IPS DF 4.7 (cell line): Measurements from ENCODE around the gene TEX22.

Experiments
- DNase-seq: peaks from one replicate; pipeline ENCODE4 v3.0.0-alpha.2; 2013; ENCODE audit warnings: low spot score; ENCODE audit errors: extremely low read depth

TEX22 gene

DNA sequence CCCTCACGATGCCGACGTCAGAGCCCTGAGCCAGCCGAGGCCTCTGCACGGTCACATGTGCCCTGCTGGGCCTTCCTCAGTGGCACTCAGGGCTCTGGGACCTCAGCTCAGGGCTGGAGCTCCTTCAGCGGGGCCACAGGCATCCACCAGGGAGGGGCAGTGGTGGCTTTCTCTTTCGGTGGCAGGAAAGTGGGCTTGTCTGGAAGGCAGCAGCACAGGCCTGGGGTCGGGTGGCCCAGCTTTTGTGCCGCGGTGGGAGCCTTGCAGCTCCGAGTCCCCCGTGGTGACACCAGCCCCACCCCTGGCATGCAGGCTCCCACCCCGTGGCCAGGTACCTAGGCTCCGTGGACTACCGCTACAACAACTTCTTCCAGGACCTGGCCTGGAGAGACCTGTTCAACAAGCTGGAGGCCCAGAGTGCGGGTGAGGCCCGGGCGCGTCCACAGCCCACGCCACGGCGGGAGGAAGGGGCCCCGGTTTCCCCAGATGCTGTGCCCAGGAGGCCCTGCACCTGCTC lies 14.2 kb upstream of the TEX22 start:
- DNase-seq = no peak

DNA sequence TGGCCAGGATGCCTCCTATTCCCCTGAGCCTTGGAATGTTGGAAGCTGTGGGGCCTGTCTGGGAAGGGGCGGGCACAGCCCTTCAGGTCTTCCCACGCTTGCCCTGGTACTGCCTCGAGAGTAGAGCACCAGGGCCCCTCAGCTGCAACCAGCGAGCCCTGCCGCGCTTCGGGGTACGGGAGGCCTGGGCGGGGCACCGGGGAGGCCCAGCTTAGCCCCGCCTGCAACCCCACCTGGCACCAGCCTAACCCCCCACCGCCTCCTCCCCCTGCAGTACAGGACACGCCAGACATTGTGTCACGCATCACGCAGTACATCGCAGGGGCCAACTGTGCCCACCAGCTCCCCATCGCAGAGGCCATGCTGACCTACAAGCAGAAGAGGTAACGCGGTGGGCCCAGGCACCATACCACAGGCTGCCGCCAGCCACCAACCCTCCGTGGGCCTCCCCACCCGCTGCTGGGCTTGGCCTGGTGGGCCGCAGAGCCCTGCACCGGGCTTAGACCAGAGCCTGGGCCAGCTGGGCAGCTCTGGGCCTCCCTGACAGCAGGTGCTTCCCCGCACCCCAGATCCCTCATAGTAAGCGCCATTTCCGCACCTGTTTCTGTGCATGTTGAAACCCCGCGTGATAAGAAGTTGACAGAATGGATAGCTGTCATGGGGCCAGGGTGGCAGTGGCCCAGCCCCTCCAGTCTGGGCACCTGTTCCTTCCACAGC lies 13.6 kb upstream of the TEX22 start:
- DNase-seq = no peak

DNA sequence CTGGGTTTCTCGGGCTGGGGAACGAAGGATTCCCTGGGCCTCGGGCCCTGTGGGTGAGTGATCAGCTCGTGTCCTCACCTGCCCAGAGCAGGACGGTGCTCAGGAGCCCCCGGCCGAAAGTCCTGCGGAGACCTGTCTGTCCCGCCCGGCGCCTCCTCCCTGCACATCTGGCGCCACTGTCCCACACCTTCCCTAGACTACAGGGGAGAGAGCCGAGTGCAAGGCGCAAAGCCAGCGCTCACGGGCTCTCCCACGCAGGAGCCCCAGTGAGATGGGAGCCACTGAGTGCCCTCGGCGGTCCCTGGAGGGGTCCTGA lies 13.1 kb upstream of the TEX22 start:
- DNase-seq = no peak

DNA sequence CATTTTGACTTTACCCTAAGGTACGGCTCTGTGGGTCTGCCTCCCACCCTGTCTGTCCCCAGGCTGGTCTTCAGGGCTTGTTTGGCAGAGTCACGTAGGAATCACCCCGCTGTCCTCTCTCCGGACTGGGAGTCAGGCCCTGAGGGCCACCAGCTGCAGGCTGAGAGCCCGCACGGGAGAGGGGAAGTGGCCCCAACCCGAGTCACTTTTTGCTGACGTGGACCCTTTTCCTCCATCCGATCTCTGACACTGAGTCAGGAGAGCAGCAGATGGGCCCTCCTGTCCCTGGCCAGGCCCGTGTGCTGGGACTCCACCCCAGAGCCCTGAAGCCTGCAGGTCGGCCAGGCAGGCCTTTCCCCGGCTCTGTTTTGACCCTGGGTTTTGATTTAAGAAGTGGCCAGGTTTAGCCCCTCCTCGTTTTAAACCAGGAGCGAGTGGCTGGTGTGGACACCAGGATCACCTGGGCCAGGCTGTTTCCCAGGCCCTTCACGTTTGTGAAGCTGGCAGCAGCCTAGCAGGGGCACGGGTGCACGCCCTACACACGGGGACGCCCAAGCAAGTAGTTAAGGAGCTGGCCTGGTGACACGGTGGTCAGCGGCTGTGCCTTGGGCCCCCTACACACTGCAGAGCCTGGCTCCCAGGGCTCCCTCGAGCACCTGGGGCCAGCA lies 12.5 kb upstream of the TEX22 start:
- no peak for DNase-seq

DNA sequence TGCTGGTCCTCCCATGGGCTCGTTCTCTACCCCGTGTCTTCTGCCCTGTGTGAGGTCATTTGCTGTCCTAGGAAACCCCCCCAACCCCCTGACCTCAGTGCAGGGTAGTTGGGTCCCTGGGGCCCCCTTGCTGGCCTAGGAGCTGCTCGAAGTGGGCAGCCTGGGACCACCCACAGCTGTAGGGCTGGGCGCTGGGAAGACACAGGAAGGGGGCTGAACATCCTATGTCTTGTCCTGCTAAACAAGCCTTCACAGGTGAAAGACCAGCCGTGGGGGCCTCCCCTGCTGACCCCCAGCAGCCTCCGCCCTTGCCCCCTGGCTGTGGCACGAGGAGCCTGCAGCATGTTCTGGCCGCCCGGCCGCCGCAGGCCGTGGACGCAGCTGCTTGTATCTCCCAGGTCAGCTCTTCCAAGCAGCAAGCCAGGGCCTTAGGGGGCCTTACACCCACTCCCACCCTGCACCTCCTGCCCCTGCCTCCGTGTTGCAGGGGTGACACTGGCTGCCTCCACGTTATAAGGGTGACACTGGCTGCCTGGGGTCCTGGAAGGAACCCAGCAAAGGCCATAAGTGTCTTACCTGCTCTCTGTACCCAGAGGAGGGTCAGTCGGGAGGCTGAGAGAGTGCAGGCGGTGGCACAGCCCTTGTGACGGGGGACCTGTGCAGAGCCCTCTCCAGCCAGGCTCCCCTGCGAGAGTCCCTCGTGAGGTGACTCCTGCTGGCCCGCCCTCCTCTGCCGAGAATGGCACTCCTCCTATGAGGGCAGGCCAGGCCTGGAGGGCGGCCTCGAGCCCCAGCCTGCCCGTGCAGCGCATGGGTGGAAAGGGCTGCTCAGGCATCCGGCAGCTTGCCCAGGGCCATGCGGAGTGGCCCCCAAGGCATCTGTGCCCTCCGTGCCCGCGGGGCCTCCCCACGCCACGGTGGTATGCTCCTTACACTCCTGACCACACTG lies 11.5 kb upstream of the TEX22 start:
- no peak for DNase-seq

DNA sequence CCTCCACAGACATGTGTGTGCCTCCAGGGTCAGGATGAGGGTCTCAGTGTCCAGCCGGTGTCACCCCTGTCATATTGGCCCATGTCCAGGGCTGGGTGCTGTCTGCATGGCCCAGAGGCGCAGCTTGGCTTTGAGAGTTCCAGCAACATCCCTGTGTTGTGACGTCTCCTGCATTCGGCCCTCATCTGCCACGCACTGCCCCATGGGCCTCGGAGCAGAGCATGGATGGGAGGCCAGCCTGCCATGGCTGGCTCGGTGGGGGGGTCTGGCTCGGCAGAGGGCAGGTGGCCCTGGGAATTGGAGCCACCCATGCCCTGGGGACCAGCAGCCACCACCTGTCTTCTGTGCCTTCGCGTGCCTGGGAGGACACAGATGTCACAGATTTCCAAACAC lies 10.8 kb upstream of the TEX22 start:
- no peak for DNase-seq

DNA sequence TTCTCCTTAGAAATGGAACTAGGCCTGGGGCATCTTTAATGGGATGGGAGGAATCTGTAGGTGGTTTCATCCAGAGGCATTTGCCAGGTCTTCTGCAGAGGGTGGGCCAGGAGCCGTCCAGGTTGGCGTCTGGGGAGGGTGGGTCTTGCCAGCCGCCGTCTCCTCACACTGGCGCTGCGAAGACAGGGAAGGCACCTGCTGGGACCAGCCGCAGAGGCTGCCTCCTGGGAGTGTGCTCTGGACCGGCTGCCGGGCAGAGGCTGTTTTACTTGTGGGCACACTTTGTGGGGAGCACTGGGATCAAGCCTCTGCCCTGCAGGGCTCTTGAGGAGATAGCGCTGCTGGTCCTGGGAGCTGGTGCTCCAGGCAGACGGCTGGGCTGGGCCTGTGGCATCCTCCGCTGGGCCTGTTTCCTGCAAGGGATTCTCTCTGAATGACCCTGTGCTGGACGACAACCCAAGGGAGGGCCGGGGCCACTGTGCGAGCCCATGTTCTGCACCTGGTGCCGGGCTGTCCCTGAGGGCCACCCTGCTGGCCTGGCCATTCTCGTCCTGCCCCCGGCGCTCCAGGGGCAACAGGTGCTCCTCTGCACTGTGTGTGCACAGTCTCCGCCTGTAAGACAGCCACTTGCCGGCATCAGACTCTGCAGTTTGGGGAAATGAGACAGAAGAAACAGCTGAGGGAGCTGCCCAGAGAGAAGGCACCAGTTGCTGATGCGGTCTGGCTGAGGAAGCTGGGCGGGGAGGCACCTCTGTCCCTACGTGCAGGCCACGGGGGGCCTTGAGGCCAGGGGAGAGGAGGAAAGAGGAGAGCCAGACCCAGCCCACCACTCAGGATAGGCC lies 10.0 kb upstream of the TEX22 start:
- no peak for DNase-seq

DNA sequence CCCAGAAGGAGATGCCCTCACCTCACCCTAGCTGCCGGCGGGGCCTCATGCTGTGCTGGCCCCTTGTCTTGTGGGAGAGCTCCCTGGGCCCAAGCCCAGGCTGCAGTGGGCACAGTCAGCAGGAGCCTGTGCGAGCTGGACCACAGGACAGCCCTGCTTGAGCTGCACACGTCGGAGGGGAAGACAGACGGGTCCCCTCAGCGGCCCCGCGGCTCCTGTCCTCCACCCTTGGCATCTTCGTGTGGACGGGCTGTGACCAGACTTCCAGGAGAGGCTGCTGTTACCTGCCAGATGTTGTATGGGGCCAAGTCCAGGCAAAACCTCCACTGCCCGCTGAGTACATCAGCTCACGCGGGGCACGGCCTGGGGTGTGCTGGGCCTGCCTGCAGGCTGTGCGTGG lies 9.4 kb upstream of the TEX22 start:
- DNase-seq = no peak

DNA sequence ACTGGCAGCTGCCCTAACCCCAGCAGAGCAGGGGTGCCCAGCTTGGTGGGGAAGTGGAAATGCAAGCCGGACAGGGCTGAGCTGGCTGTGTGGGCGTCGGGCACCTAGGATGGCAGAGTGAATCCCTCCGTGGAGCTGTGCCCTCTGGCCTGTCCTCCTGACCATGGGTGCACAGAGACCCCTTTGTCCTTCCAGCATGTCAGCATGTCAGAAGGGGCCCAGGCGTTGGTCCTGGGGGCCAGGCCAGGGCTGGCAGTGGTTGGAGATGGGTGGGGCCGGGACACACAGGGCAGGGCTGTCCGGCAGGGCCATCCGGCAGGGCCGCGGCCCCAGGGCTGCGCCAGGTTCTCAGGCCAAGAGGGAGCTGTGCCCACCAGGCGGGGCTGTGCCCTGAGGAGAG lies 8.8 kb upstream of the TEX22 start:
- no peak for DNase-seq

DNA sequence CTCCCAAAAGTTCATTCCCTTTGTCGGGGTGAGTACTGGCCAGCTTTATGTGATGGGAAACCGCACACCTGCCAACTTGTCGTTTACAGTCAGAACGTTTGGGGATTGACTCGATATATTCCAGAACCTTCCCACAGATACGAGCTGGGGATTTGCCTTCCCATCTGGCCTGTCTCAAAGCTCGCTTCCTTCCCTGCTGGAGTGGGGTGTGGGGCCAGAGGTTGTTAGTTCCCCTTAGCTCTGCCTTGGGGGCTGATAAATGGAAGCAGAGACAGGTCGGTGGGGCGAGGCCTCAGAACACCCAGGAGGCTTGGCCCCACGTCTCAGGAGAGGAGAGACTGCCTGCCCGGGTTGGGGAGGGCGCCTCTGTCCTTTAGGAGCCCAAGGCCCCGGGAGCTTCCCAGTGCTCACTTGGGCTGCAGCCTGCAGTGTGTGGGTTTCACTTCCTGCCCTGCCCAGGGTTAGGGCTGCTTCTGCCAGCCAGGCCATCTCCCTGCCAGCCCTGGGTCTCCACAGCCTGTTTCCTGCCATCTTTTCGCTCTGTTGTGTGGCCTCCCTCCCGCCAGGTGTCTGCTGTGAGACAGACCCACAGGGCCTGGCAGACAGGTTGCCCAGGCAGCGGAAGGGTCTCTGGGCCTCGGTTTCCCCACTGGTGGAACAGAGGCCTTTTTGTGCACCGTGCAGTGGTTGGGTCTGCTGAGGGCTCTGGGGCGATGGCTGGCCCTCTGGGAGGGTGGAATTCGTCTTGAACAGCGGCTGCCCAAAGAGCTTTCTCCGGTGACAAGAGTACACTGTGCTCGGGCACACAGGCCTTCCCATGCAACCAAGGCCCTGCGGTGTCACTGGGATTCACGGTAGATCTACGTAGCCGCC lies 8.1 kb upstream of the TEX22 start:
- DNase-seq = no peak

DNA sequence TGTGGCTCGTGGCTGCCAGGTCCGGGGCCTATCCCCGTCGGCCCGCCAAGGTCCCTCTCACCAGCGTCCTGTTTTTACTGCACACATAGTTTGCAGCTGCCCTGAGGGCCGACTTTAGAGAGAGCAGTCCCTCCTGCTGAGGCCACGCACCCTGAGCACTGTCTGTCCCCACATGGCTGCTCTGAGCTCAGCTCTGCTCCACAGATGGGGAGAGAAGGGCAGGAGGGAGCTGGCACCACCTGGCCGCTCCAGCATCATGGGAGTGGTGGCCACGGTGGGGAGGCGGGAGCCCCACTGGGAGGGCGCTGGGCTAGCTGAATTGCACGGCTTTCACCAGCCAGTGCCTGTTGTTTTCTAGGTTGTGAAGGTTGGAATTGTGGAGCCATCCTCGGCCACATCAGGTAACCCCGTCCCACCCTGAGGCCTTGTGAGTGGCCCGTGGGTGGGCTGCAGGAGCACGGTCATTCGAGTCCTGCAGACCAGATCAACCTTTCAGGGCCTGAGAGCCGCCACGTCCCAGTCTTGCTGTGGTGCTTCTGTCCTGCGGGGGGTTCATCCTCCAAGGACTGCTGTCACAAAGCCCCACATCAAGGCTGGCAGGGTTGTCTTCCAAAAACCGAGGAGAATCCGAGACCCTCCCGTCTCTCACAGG lies 7.4 kb upstream of the TEX22 start:
- DNase-seq = no peak

DNA sequence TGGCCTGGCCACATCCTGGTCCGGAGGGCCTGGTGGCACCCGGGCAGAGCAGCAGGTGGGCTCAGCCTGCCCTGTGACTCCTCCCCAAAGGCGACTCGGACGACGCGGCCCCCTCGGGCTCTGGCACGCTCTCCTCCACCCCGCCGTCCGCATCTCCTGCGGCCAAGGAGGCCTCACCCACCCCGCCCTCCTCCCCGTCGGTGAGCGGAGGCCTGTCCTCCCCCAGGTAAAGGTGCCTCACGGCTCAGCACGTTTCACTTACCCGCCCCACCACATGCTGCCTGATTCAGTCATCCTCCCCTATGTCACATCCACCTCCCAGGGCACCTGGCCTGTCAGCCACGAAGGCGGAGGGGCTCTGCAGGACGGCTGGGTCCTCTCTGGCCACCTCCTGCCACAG lies 6.8 kb upstream of the TEX22 start:
- DNase-seq = no peak

DNA sequence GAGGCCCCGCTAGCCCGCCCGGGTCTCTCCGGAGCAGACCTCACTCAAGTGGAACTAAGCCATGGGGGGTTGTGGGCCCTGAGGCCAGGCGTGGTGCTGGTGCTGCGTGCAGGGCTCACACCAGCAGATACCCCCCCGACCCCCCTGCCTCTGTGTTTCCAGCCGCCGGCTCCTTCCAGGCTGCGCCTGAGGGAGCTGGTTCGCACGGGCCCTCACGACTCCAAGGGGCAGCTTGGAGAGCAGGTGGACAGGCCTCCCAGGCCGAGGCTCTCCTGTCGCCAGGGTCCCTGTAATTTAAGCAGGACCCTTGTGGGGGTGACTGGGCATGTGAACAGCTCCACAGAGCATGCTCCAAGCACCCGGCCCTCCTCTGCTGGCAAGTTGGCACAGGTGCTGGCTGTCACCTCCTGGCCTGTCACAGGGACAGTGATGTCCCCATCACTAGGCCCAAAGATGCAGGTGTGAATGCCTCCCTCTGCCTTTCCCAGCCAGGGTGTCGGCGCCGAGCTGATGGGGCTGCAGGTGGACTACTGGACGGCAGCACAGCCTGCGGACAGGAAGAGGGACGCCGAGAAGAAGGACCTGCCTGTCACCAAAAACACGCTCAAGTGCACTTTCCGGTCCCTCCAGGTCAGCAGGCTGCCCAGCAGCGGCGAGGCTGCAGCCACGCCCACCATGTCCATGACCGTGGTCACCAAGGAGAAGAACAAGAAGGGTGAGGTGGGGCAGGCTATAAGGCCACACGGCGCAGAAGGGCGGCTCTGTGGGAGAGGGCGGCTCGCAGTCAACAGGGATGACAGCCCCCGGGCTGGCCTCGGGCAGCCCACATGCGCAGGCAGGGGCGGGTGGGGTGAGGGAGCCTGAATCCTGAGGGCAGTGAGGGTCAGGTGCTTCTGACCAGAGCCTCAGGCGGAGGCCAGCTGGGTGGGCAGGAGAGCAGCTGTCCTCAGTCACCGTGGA lies 5.9 kb upstream of the TEX22 start:
- no peak for DNase-seq

DNA sequence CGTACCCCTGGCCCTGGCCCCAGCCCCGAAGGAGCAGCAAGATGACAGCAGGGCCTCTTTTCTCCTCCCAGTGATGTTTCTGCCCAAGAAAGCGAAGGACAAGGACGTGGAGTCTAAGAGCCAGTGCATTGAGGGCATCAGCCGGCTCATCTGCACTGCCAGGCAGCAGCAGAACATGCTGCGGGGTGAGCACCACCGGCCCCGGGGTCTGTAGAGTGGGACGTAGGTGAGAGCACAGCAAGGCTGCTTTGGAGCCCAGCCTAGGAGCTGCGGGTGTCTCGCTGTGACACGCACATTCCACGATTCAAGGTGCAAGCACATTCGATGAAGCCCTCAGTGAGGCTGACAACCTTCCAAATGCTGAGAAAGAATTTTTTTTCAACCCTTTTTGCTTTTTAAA lies 5.2 kb upstream of the TEX22 start:
- no peak for DNase-seq

DNA sequence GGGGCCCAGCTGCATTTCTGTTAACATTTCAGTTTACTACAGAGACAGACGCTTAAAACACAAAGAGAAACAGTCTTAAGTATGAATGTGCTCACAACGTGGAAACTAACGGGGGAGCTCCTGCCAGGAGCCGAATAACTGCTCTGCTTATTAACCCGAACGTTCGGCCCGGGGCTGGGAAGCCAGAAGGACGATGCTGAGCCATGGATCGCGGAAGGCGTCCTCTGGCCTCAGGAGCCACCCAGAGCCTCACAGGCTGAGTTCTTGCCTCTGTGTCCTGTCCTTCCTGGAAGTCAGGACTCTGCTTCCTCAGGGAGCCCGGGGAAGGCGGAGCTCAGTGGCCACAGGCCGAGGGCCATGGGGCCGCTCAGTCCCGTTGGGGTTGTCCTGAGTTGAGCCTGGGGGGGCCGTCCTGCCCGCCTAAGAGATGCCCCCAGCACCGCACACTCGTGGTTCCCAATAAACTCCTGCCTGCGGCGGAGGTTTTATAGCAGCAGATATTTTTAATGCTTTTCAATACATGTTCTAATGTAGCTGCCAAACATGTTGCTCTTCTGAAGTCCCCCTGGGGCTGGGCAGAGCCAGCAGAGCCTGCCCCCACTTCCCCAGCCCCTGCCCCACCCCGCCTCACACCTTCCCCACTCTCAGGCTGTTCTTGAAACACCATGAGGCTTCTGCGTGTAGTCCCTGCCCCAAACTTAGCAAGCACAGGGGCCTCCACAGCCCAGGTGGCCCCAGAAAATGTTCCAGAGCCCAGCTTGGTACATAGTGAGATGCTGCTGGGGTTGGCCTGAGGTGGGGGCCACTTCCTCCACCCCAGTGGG lies 3.4 kb upstream of the TEX22 start:
- DNase-seq = no peak

DNA sequence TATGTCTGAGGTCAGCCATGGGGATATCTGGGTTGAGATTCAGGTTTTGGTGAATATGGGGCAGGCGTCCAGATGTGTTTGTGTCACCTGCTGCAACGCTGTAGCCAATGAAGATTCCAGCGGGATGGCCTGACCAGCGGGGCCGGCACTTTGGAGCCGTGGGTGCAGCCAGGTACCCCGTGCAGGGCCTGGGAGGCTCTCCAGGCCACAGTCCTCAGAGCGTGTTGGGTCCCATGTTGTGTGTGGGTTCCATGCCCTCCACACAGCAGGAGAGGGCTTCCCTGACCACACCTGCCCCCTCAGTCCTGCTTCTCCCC lies 2.8 kb upstream of the TEX22 start:
- DNase-seq = no peak

DNA sequence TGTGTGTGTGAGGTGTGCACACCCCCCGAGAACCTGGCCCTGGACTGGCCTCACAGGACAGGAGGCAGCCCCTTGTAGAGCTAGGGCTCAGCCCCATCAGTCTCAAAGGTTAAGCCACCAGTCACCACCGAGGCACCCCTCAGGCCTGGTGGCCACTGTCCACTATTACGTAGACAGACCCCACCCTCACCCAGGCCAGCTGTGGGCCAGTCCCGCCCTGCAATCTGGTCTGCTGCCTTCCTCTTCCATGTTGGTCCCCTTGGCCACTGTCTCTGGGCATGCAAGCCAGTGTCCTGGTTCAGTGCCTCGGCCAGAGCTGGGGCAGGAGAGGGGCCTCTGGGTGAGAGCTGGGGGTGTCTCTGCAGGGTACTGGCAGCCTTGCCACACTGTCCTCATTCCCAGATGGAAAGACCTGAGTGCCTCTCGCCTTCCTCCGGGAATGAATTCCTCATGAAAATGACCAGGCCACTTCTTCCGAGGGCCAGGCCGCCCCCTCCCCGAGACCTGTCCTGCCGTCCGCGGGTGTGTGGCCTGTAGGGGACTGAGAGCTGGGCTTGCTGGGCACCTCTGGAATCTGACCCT lies 897 bp upstream of the TEX22 start:
- no peak for DNase-seq
